Large intestine (tissue), 1 donor: ENCODE results near the gene GP9. TPM values are rescaled to one million over a fixed set of nuclear protein-coding genes. Genes with fewer than 3 reads are reported as not detected.

Experiments used
- polyA plus RNA-seq: library from polyadenylated mRNA; unstranded; fragments of 120-200 nt; gene quantifications from one replicate; pipeline ENCODE4 v1.2.1, GENCODE V29; 2013

Gene GP9
- polyA plus RNA-seq, 1 donor: 0.18 TPM

Other genes starting within 250 kb of the GP9 start
- gene ACAD9, start 181.2 kb upstream of the GP9 start, polyA plus RNA-seq: 33.1 TPM
- 0.78 TPM for gene CFAP92, start 66.7 kb upstream of the GP9 start, polyA plus RNA-seq
- gene EFCC1, start 59.5 kb upstream of the GP9 start, polyA plus RNA-seq: 4.1 TPM
- 7.7 TPM for gene RAB43, start 61.0 kb downstream of the GP9 start, polyA plus RNA-seq
- gene ISY1, start 100.3 kb downstream of the GP9 start, polyA plus RNA-seq: 28.6 TPM
- 310 TPM for gene CNBP, start 123.1 kb downstream of the GP9 start, polyA plus RNA-seq
- gene COPG1, start 188.8 kb downstream of the GP9 start, polyA plus RNA-seq: 144 TPM
- 32.0 TPM for gene HMCES, start 218.1 kb downstream of the GP9 start, polyA plus RNA-seq